HG03354 (cell line): ENCODE measurements around the gene SYS1.

Experiments used
- ATAC-seq: cut with Tn5 transposase; IDR thresholded peaks from one replicate; pipeline ENCODE4 v1.9.1; 2021; ENCODE audit warnings: mild to moderate bottlenecking; ENCODE audit not compliant: unreplicated experiment, poor library complexity, severe bottlenecking

SYS1 gene

GRCh38 chr20:45373353-45374100 is 10.6 kb downstream of the SYS1 start:
- ATAC-seq: peak; percentile 83

GRCh38 chr20:45374101-45374467 is 11.1 kb downstream of the SYS1 start:
- ATAC-seq: no peak

- ATAC-seq: no peak
These were observed 12.0 kb downstream of the SYS1 start for GRCh38 chr20:45374966-45375365.

- ATAC-seq: no peak
These were observed 14.3 kb downstream of the SYS1 start for GRCh38 chr20:45377269-45377668.

- ATAC-seq: no peak
These were observed 15.2 kb downstream of the SYS1 start, which contains the start of gene TP53TG5 for GRCh38 chr20:45378191-45378590. TSS of gene TP53TG5 (minus strand) at chr20:45378325. CDS start at chr20:45378236, 89 bp downstream.

- ATAC-seq: no peak
These were observed 24.3 kb downstream of the SYS1 start for GRCh38 chr20:45387274-45387673.

- ATAC-seq: no peak
These were observed 28.0 kb downstream of the SYS1 start for GRCh38 chr20:45390931-45391330.

- no peak for ATAC-seq
These were observed 28.6 kb downstream of the SYS1 start for GRCh38 chr20:45391559-45391958.

- no peak for ATAC-seq
These were observed 29.8 kb downstream of the SYS1 start for GRCh38 chr20:45392733-45393132.

GRCh38 chr20:45394221-45395113 is 31.5 kb downstream of the SYS1 start:
- ATAC-seq: no peak

- ATAC-seq: no peak
These were observed 32.1 kb downstream of the SYS1 start for GRCh38 chr20:45395114-45395415.

- ATAC-seq: no peak
These were observed 36.1 kb downstream of the SYS1 start for GRCh38 chr20:45399018-45399417.

- ATAC-seq: no peak
These were observed 37.5 kb downstream of the SYS1 start for GRCh38 chr20:45400346-45401031.

GRCh38 chr20:45402946-45403345 is 40.0 kb downstream of the SYS1 start:
- no peak for ATAC-seq

- ATAC-seq: no peak
These were observed 41.5 kb downstream of the SYS1 start for GRCh38 chr20:45404438-45404837.

- peak; percentile 26 for ATAC-seq
These were observed 42.8 kb downstream of the SYS1 start for GRCh38 chr20:45405571-45406259.

GRCh38 chr20:45406260-45407066 is 43.5 kb downstream of the SYS1 start:
- peak; percentile 49 for ATAC-seq

- ATAC-seq: no peak
These were observed 44.2 kb downstream of the SYS1 start for GRCh38 chr20:45407067-45407745.
